ENCODE results near the gene MARK3. TPM values are rescaled to one million over a fixed set of nuclear protein-coding genes. Genes with fewer than 3 reads are reported as not detected.

MARK3 gene
- total RNA-seq, 1 experiment from 2014 or later: 81.9 TPM

GRCh38 chr14:103401223-103402214, 16.3 kb downstream of the MARK3 start:
- no peak overlapping the region for H2BK12ac ChIP-seq (ENCODE audit: insufficient read length, low read depth, low read length)
- H2BK20ac ChIP-seq (ENCODE audit: low read depth, low read length, poor library complexity, severe bottlenecking): no peak overlapping the region
- H2BK15ac ChIP-seq (ENCODE audit: low read depth, low read length): no peak overlapping the region
- no peak overlapping the region for H3K18ac ChIP-seq (ENCODE audit: insufficient read length, low read depth, low read length)
- no peak overlapping the region for H2AK5ac ChIP-seq (ENCODE audit: insufficient read length, low read length)
- H3K9ac ChIP-seq (ENCODE audit: extremely low read depth, insufficient read length, low read length): no peak overlapping the region
- no peak overlapping the region for H3K4ac ChIP-seq (ENCODE audit: low read depth, low read length)
- H4K20me1 ChIP-seq (ENCODE audit: control insufficient read depth, insufficient read depth, insufficient read length): no peaks in the 10 kb centered on the region
- H4K91ac ChIP-seq (ENCODE audit: insufficient read length, low read depth, low read length): no peak overlapping the region
- peaks cover 4% of the 10 kb centered on the region; the same call in 1 of the 2 replicates for H3K4me1 ChIP-seq (ENCODE audit: insufficient read depth, low read length)
- peaks cover 46% of the 10 kb centered on the region; the same call in 1 of the 2 replicates for H3K79me2 ChIP-seq (ENCODE audit: insufficient read depth, low read length)
- TF ChIP-seq CTCF (conservative IDR thresholded peaks at IDR 0.05): no peak
- no peak overlapping the region for H2BK5ac ChIP-seq (ENCODE audit: insufficient read length, low read length)
- no CpG with 5 or more reads among the region's 10 CpGs for WGBS (ENCODE audit: extremely low coverage, insufficient read length, low lambda C conversion rate)
- no peaks in the 10 kb centered on the region for H3K9me3 Mint-ChIP-seq
- H4K8ac ChIP-seq (replicated peaks; ENCODE audit: insufficient read length, low read depth, low read length): no peak overlapping the region
- H3K23me2 ChIP-seq (ENCODE audit: insufficient read length, low read depth, low read length, poor library complexity, severe bottlenecking): no peaks in the 10 kb centered on the region
- H3T11ph ChIP-seq (ENCODE audit: low read length): no peak overlapping the region
- no peak overlapping the region for H3K23ac ChIP-seq (ENCODE audit: insufficient read length, low read depth, low read length)
- H2AFZ ChIP-seq (ENCODE audit: low read length): no peak overlapping the region
- H3K4me2 ChIP-seq (ENCODE audit: insufficient read depth, insufficient read length, low read length): no peak overlapping the region
- no peak overlapping the region for H2BK120ac ChIP-seq (ENCODE audit: low read depth, low read length, poor library complexity, severe bottlenecking)
- no peak overlapping the region for H4K5ac ChIP-seq (ENCODE audit: insufficient read length, low read depth, low read length)
- H3K4me1 Mint-ChIP-seq: peaks cover 46 to 48% of the 10 kb centered on the region in 2 experiments
- H3K56ac ChIP-seq (ENCODE audit: insufficient read length, low read depth, low read length): no peak overlapping the region
- peak overlapping the region; percentile 27 to 56 (median 52) for H3K27ac Mint-ChIP-seq
- no peak for DNase-seq
- peak overlapping the region; percentile 36 for H3K27ac ChIP-seq (ENCODE audit: insufficient read length, low read depth, low read length)
- H3K36me3 Mint-ChIP-seq (ENCODE audit: insufficient read depth in 1 of 3, low read depth in 3 of 3): peaks cover 1 to 11% (median 6%) of the 10 kb centered on the region in 3 experiments; a peak in 5 of 7 replicates
- H3K27me3 ChIP-seq (ENCODE audit: insufficient read depth, low read length): no peaks in the 10 kb centered on the region
- H3K14ac ChIP-seq (ENCODE audit: insufficient read depth, low read length): no peak overlapping the region
- H3K79me1 ChIP-seq (ENCODE audit: insufficient read depth, low read depth, low read length, poor library complexity, severe bottlenecking): no peaks in the 10 kb centered on the region
- no peaks in the 10 kb centered on the region for H3K27me3 Mint-ChIP-seq (ENCODE audit: low read depth)
- no peaks in the 10 kb centered on the region for H3K9me3 ChIP-seq (ENCODE audit: control insufficient read depth, low read depth, low read length)
- H3K4me3 Mint-ChIP-seq: no peak overlapping the region

Data from H9 (cell line).